ENCODE results near the gene NHERF2. TPM values are rescaled to one million over a fixed set of nuclear protein-coding genes. Genes with fewer than 3 reads are reported as not detected.

NHERF2 gene
- total and polyA plus RNA-seq, 9 of the 15 experiments (the other 6 are each of a cell fraction or from before 2014, with no cell fraction given) = 0.15 to 42.0 (median 12.5) TPM

DNA sequence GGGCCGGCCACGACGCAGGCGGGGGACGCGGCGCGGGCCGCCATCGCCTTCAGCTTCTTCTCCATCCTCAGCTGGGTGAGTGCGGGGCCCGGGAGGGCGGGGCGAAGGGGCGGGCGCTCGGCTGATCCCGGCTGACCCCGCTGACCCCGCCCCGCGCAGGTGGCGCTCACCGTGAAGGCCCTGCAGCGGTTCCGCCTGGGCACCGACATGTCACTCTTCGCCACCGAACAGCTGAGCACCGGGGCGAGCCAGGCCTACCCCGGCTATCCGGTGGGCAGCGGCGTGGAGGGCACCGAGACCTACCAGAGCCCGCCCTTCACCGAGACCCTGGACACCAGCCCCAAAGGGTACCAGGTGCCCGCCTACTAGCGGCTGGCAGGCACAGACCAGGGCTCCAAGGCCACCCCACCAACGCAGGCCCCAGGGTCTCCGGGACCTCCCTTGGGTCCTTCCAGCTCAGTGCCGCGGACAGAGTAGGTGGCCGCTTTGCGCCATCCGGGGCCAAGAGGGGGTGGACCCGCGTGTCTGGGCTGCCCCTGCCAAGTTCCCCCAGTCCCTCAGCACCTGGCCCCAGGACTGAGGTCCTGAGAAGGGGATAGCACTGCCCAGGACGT is 33.9 kb upstream of the NHERF2 start:
- peak overlapping the region; percentile 80 to 96 for H3K9ac ChIP-seq (ENCODE audit: insufficient read depth in 1 of 2, low read depth in 2 of 2, low read length in 2 of 2)
- H3K27ac ChIP-seq (ENCODE audit: extremely low read depth, low read depth, low read length) = peak overlapping the region; percentile 94
- no peaks in the 10 kb centered on the region for H3K9me1 ChIP-seq (ENCODE audit: control insufficient read depth, insufficient read depth, low read length)
- H2AFZ ChIP-seq (ENCODE audit: low read depth, low read length) = peak overlapping the region; percentile 87
- DNase-seq (ENCODE audit: extremely low read depth in 1 of 4, low spot score in 3 of 4) (peak; percentile 62 to 83 (median 75)), ATAC-seq (peak; percentile 43), FAIRE-seq (no peak)
- H3K9me3 ChIP-seq (replicated peaks; ENCODE audit: control insufficient read depth, insufficient read depth, low read depth, low read length) = no peaks in the 10 kb centered on the region
- peak overlapping the region; percentile 64 for H3K4me3 ChIP-seq
- WGBS (ENCODE audit: insufficient coverage, low coverage, missing lambda C conversion rate) = 2% methylated on average over 40 of the region's 50 CpGs
- in situ Hi-C loops (cut with MboI) (no loop called here), intact Hi-C loops (cut with micrococcal nuclease) (loop anchor here (2.0 kb wide), 1 partner anchor 16 kb away; the partner anchor contains the start of gene ZNF598)
- ChIA-PET POLR2A (interaction anchor here (0.6 to 5.5 kb wide), 6 partner anchors 12 to 435 kb away, joined by 3 to 50 read pairs (median 3); partner anchors contain the start of genes RNF151 and RPS2), CTCF (ENCODE audit: low intra/inter-chr PET ratio) (no interaction called here)
- peaks cover 29 to 55% of the 10 kb centered on the region in 2 experiments for H3K4me1 ChIP-seq (replicated peaks in 1 of 2; ENCODE audit: control insufficient read depth in 2 of 2, insufficient read depth in 2 of 2, low read length in 2 of 2)
- H3K36me3 ChIP-seq (ENCODE audit: control insufficient read depth, insufficient read depth, low read length) = peaks cover 28% of the 10 kb centered on the region; the same call in 2 of the 3 replicates
- H4K20me1 ChIP-seq (replicated peaks; ENCODE audit: control insufficient read depth, insufficient read depth, low read length) = no peaks in the 10 kb centered on the region; the same call in 1 of the 2 replicates
- H3K79me2 ChIP-seq (ENCODE audit: control insufficient read depth, insufficient read depth, low read length) = peaks cover 31% of the 10 kb centered on the region
- H3K27me3 ChIP-seq (ENCODE audit: control insufficient read depth in 2 of 2, insufficient read depth in 2 of 2, low read length in 2 of 2) = no peaks in the 10 kb centered on the region
- H3K4me2 ChIP-seq (ENCODE audit: insufficient read depth, low read length) = peak overlapping the region; percentile 87
- BruUV-seq (replicated peaks) = no TSS peak
- TF ChIP-seq, protein P1, sequence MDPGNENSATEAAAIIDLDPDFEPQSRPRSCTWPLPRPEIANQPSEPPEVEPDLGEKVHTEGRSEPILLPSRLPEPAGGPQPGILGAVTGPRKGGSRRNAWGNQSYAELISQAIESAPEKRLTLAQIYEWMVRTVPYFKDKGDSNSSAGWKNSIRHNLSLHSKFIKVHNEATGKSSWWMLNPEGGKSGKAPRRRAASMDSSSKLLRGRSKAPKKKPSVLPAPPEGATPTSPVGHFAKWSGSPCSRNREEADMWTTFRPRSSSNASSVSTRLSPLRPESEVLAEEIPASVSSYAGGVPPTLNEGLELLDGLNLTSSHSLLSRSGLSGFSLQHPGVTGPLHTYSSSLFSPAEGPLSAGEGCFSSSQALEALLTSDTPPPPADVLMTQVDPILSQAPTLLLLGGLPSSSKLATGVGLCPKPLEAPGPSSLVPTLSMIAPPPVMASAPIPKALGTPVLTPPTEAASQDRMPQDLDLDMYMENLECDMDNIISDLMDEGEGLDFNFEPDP (CRISPR knock-in tag; IDR thresholded peaks at IDR 0.05) = no peak
- no peak for TF ChIP-seq FIP1L1 (IDR thresholded peaks at IDR 0.05; ENCODE audit: low read depth, low read length, poor library complexity, severe bottlenecking)
- no peak for TF ChIP-seq CBX8 (IDR thresholded peaks at IDR 0.05; ENCODE audit: borderline replicate concordance, extremely low read depth, low read depth, low read length, poor library complexity, severe bottlenecking)
- TF ChIP-seq JUN (IDR thresholded peaks at IDR 0.05; ENCODE audit: borderline replicate concordance, low read depth, low read length) = no peak
- TF ChIP-seq JUN (CRISPR knock-in tag; IDR thresholded peaks at IDR 0.05; ENCODE audit: borderline replicate concordance) = no peak
- TF ChIP-seq ZNF57 (CRISPR knock-in tag; IDR thresholded peaks at IDR 0.05) = no peak
- TF ChIP-seq ELK1 (CRISPR knock-in tag; IDR thresholded peaks at IDR 0.05) = no peak
- no peak for TF ChIP-seq RUNX1 (IDR thresholded peaks at IDR 0.05; ENCODE audit: low read depth)
- no peak for TF ChIP-seq NR3C1 (CRISPR knock-in tag; IDR thresholded peaks at IDR 0.05)
- TF ChIP-seq ZFP91 (CRISPR knock-in tag; IDR thresholded peaks at IDR 0.05) = no peak
- TF ChIP-seq ESRRA (IDR thresholded peaks at IDR 0.05; ENCODE audit: borderline replicate concordance, low read depth) = 0 out of 2 replicates have a peak, but pooled peaks have one; percentile 26
- TF ChIP-seq E2F8 (IDR thresholded peaks at IDR 0.05; ENCODE audit: low read depth, partially characterized antibody) = no peak
- peak; percentile 74 to 76 for TF ChIP-seq NRF1 (conservative IDR thresholded peaks at IDR 0.05 in 1 of 2, IDR thresholded peaks at IDR 0.05 in 1 of 2)
- no peak for TF ChIP-seq SMARCB1 (IDR thresholded peaks at IDR 0.05; ENCODE audit: insufficient read length, low read depth)

Measured in K562 (cell line).